WI38 (cell line): ENCODE results near the gene ZNF845.
A peak's percentile ranks its signal among the peaks of the same experiment; 100 is the strongest.
"Not testable (repeated sequence)": the region's sequence is repeated elsewhere in the genome, so short reads cannot be mapped to it uniquely, and the experiment has no call there.

Experiments
- H3K4me3 ChIP-seq: 2 replicates; pipeline ENCODE4 v1.5.1; 2011; ENCODE audit warnings: low read depth, mild to moderate bottlenecking, control low read depth, low read length
- CTCF ChIP-seq: IDR thresholded peaks from 2 replicates; pipeline ENCODE4 v1.5.1; 2012; ENCODE audit warnings: low read depth, mild to moderate bottlenecking, control low read depth, low read length

ZNF845 gene

DNA sequence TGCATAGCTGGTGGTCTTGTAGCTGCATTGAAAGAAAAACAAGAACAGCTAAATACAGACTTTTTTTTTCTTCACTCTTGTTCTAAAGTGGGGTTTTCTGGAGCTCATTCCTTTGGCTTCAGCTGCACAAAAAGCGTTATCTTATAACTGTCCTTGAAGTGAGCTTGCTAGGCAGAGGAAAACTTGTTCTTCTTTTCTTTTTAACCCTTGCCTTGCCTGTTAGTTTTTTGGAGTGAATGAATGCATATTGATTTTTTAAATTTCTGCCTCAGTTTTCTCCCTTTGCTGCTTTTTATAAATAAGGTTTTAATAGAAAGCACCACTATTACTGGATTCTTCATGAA is 62.9 kb downstream of the ZNF845 start:
- no peak for TF ChIP-seq CTCF
- H3K4me3 ChIP-seq: peak overlapping the region; percentile 9; the same call in 1 of the 2 replicates

GRCh38 chr19:53397918-53398317 is 64.4 kb downstream of the ZNF845 start:
- not testable (repeated sequence) for H3K4me3 ChIP-seq
